Activated T-cell treated with anti-CD3 and anti-CD28 coated beads, Interleukin-2, amount 50 U/mL, for 24 hours (primary cell): Measurements from ENCODE around the gene CD101.

Experiments
- DNase-seq: peaks from one replicate; pipeline ENCODE4 v3.0.0-alpha.2; 2020
- H3K27ac Mint-ChIP-seq: 2 replicates; pipeline ENCODE4 v1.8.0; 2020; ENCODE audit warnings: mild to moderate bottlenecking, mixed read lengths
- H3K27me3 Mint-ChIP-seq: 2 replicates; pipeline ENCODE4 v1.8.0; 2020; ENCODE audit warnings: mixed read lengths
- H3K36me3 Mint-ChIP-seq: 2 replicates; pipeline ENCODE4 v1.8.0; 2020; ENCODE audit warnings: low read depth, mixed read lengths
- H3K4me1 Mint-ChIP-seq: 2 replicates; pipeline ENCODE4 v1.8.0; 2020; ENCODE audit warnings: low read depth, mixed read lengths
- H3K4me3 Mint-ChIP-seq: 2 replicates; pipeline ENCODE4 v1.8.0; 2020; ENCODE audit warnings: mild to moderate bottlenecking, moderate library complexity, mixed read lengths
- H3K9me3 Mint-ChIP-seq: 2 replicates; pipeline ENCODE4 v1.8.0; 2020; ENCODE audit warnings: mixed read lengths

Gene CD101, protein sequence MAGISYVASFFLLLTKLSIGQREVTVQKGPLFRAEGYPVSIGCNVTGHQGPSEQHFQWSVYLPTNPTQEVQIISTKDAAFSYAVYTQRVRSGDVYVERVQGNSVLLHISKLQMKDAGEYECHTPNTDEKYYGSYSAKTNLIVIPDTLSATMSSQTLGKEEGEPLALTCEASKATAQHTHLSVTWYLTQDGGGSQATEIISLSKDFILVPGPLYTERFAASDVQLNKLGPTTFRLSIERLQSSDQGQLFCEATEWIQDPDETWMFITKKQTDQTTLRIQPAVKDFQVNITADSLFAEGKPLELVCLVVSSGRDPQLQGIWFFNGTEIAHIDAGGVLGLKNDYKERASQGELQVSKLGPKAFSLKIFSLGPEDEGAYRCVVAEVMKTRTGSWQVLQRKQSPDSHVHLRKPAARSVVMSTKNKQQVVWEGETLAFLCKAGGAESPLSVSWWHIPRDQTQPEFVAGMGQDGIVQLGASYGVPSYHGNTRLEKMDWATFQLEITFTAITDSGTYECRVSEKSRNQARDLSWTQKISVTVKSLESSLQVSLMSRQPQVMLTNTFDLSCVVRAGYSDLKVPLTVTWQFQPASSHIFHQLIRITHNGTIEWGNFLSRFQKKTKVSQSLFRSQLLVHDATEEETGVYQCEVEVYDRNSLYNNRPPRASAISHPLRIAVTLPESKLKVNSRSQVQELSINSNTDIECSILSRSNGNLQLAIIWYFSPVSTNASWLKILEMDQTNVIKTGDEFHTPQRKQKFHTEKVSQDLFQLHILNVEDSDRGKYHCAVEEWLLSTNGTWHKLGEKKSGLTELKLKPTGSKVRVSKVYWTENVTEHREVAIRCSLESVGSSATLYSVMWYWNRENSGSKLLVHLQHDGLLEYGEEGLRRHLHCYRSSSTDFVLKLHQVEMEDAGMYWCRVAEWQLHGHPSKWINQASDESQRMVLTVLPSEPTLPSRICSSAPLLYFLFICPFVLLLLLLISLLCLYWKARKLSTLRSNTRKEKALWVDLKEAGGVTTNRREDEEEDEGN

DNA sequence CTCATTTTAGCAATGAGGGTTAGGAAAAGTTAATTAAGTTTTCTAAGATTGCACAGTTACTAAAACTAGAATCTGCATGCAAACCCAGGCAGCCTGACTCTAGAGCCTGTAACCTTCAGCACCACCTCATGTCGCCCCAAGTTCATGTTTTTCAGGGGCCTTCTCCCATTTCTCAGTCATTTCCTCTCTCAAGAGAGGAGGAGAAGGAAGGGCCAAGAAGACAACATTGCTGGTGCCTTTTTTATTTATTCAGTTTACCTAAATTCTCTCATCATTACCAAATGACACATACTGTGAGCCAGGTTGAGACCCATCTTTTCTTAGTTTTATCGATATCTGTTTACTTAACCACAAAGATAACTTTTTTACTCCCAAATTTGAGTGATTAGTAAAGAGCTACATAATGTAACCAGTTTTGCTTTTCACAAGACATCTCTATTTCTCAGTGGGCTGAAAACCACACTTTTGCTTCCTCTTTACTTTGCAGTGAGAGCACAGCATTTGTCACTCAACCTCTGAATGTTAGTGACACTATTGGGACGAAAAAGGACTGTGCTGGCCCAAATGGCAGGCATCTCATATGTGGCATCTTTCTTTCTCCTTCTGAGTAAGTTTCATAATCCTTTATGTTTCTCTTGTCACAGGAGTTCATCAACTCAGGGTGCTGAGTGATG, at the start of gene CD101:
Gene CD101, plus strand, starts transcription at position 507 of the 674 bp plus-strand sequence. Its CDS starts 58 bp downstream, at position 565.
- DNase-seq = no peak
- Mint-ChIP-seq H3K9me3 (peaks cover 6% of the 10 kb centered on the region), H3K27me3 (no peaks in the 10 kb centered on the region), H3K36me3 (no peaks in the 10 kb centered on the region), H3K4me3 (peak within 1 kb of the TSS; percentile 15), H3K4me1 (peaks cover 52% of the 10 kb centered on the region), H3K27ac (peak within 1 kb of the TSS; percentile 82)

GRCh38 chr1:116952738-116953275, 48.8 kb upstream of the CD101 start:
- H3K27ac Mint-ChIP-seq = no peak overlapping the region
- H3K27me3 Mint-ChIP-seq = no peaks in the 10 kb centered on the region
- no peaks in the 10 kb centered on the region for H3K4me1 Mint-ChIP-seq
- no peak for DNase-seq
- H3K4me3 Mint-ChIP-seq = no peak overlapping the region
- H3K9me3 Mint-ChIP-seq = no peaks in the 10 kb centered on the region
- H3K36me3 Mint-ChIP-seq = no peaks in the 10 kb centered on the region

DNA sequence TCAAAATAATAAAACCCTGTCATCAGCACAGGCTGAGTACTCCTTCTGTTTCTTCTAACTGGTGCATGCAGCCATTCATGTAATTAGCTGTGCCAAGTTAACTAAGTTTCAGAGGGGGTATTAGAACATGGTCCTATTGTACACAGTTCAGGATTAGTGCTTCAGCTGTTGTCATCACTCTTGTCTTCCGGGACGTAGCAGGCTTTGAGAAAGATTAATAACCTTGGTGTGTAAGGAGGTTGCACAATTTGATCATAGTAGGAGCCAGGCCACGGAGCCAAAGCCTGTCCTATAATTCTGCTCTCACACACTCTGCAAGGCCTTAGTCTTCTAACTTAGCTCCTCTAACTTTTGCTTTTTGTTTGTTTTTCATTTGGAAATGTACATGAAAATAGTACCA, 47.1 kb upstream of the CD101 start:
- no peaks in the 10 kb centered on the region for H3K27me3 Mint-ChIP-seq
- no peaks in the 10 kb centered on the region for H3K9me3 Mint-ChIP-seq
- H3K4me3 Mint-ChIP-seq = no peak overlapping the region
- H3K27ac Mint-ChIP-seq = no peak overlapping the region
- H3K4me1 Mint-ChIP-seq = no peaks in the 10 kb centered on the region
- no peak for DNase-seq
- H3K36me3 Mint-ChIP-seq = no peaks in the 10 kb centered on the region

- Mint-ChIP-seq H3K9me3 (no peaks in the 10 kb centered on the region), H3K27me3 (no peaks in the 10 kb centered on the region), H3K4me1 (no peaks in the 10 kb centered on the region), H3K36me3 (no peaks in the 10 kb centered on the region), H3K4me3 (no peak overlapping the region), H3K27ac (no peak overlapping the region)
- DNase-seq = no peak
Measured at GRCh38 chr1:116956378-116956777, 45.2 kb upstream of the CD101 start.

GRCh38 chr1:116957646-116958045, 43.9 kb upstream of the CD101 start:
- Mint-ChIP-seq H3K36me3 (no peaks in the 10 kb centered on the region), H3K4me1 (no peaks in the 10 kb centered on the region), H3K9me3 (no peaks in the 10 kb centered on the region)

GRCh38 chr1:116958110-116958509, 43.5 kb upstream of the CD101 start:
- no peak for DNase-seq
- Mint-ChIP-seq H3K9me3 (no peaks in the 10 kb centered on the region), H3K4me3 (no peak overlapping the region), H3K27ac (no peak overlapping the region), H3K27me3 (no peaks in the 10 kb centered on the region), H3K4me1 (no peaks in the 10 kb centered on the region), H3K36me3 (no peaks in the 10 kb centered on the region)

More at GRCh38 chr1:116957646-116958045, 43.9 kb upstream of the CD101 start:
- Mint-ChIP-seq H3K27ac (no peak overlapping the region), H3K4me3 (no peak overlapping the region), H3K27me3 (no peaks in the 10 kb centered on the region)
- no peak for DNase-seq

DNA sequence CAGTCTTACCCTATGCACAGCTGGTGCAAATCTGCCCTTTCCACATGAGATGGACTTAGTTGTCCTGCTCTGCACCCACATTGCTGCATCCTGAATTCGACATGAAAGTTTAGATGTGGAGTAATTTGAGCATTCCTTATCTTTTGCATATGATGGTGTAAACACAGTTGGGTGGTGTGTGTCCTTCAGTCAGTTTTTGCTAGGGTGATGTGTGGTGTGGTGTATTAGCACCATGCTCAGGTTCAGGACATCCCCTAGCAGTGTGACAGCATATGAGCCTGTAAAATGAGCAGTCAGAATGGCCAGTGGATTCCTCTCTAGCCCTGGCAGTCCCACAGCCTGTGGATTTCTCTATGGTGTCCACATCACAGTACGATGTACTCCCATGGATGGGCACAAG, 42.6 kb upstream of the CD101 start:
- Mint-ChIP-seq H3K27me3 (no peaks in the 10 kb centered on the region), H3K9me3 (no peaks in the 10 kb centered on the region), H3K4me1 (no peaks in the 10 kb centered on the region), H3K4me3 (no peak overlapping the region), H3K36me3 (no peaks in the 10 kb centered on the region), H3K27ac (no peak overlapping the region)
- no peak for DNase-seq

GRCh38 chr1:116961606-116962005, 40.0 kb upstream of the CD101 start:
- Mint-ChIP-seq H3K4me3 (no peak overlapping the region), H3K9me3 (no peaks in the 10 kb centered on the region), H3K4me1 (no peaks in the 10 kb centered on the region), H3K27ac (no peak overlapping the region), H3K36me3 (no peaks in the 10 kb centered on the region), H3K27me3 (no peaks in the 10 kb centered on the region)
- DNase-seq = no peak

DNA sequence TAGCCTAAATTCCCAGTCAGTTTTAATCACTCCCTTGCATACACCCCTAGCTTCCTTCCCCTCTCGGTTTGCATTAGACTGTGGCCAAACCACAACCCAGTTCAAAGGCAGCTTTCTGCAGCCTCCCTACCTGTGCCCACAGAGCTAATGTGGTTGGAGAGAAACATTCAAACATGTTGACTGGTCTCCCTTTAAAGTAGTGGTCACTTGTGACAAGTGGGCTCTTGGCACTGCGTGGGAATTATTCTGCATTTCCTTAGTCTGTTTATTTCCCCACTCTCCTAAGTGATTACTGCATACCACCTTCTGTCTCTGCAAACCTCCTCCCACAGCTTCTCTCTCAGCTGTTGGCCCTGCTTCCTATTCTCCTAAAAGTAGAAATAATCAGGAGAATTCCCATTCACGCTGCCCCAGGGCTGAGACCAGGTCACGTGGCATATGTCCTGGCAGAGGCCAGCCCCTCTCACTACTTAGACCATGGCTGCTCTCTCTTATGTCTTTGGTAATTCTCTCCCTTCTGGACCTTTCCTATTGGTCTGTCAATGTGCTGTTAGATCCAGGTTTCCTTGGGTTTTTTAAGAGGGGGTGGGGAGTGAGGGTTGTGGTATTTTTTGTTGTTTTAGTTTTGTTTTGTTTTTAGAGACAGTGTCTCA, 38.4 kb upstream of the CD101 start:
- DNase-seq = no peak
- no peaks in the 10 kb centered on the region for H3K36me3 Mint-ChIP-seq
- H3K27me3 Mint-ChIP-seq = no peaks in the 10 kb centered on the region
- H3K9me3 Mint-ChIP-seq = no peaks in the 10 kb centered on the region
- no peak overlapping the region for H3K4me3 Mint-ChIP-seq
- H3K27ac Mint-ChIP-seq = no peak overlapping the region
- H3K4me1 Mint-ChIP-seq = no peaks in the 10 kb centered on the region

GRCh38 chr1:116966791-116967190, 34.8 kb upstream of the CD101 start:
- no peaks in the 10 kb centered on the region for H3K4me1 Mint-ChIP-seq
- H3K36me3 Mint-ChIP-seq = no peaks in the 10 kb centered on the region
- DNase-seq = no peak
- H3K4me3 Mint-ChIP-seq = no peak overlapping the region
- no peaks in the 10 kb centered on the region for H3K27me3 Mint-ChIP-seq
- no peak overlapping the region for H3K27ac Mint-ChIP-seq
- H3K9me3 Mint-ChIP-seq = no peaks in the 10 kb centered on the region

DNA sequence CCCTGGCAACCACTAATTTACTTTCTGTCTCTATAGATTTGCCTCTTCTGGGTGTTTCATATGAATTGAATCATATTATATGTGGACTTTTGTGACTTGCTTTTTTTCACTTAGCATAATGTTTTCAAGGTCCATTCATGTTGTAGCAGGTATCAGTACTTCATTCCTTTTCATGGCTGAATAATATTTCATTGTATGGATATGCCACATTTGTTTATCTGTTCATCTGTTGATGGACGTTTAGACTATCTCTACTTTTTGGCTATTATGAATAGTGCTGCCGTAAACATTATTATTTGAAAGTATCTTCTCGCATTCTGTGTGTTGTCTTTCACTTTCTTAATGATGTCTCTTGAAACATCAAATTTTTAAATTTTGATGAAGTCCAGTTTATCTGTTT, 32.8 kb upstream of the CD101 start:
- Mint-ChIP-seq H3K4me3 (no peak overlapping the region), H3K27ac (no peak overlapping the region), H3K36me3 (no peaks in the 10 kb centered on the region), H3K9me3 (no peaks in the 10 kb centered on the region), H3K27me3 (no peaks in the 10 kb centered on the region), H3K4me1 (peaks cover 2% of the 10 kb centered on the region)
- no peak for DNase-seq

GRCh38 chr1:116971258-116971860, 30.2 kb upstream of the CD101 start:
- Mint-ChIP-seq H3K9me3 (no peaks in the 10 kb centered on the region), H3K27me3 (no peaks in the 10 kb centered on the region), H3K36me3 (no peaks in the 10 kb centered on the region), H3K4me3 (no peak overlapping the region), H3K4me1 (peaks cover 2% of the 10 kb centered on the region), H3K27ac (no peak overlapping the region)
- DNase-seq = no peak

DNA sequence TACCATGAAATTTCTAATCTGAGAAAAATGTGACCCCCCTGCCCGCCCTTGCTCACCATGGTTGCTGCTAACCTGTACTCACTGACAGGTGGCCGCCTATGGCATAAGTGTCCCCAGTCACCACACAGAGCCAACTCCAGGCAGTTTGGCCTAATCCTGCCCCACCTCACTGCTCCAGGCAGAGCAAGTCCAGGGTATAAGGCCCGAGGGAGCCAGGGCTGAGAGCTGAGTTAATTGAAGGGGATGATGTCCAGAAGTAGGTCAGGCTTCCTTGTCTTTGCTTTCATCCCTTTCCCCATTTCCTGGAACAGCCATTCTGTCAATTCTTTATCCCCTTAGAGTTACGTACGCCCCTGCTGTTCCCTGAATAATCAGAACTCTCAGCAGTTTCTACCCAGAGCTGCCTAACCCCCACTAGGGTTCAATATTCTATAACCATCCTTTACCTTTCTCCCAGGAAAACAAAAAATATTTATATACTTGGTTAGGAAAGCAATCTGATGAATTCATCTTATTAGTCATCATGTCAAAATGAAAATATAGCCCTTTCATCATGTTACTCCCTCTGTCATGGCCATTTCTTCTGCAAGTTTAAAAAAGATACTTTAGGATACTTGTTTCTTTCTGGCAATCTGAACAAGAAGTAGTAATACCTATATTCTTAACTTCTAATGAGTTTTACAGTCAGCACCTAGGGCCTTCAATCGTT, 29.4 kb upstream of the CD101 start:
- H3K27ac Mint-ChIP-seq = no peak overlapping the region
- H3K27me3 Mint-ChIP-seq = no peaks in the 10 kb centered on the region
- no peak overlapping the region for H3K4me3 Mint-ChIP-seq
- peaks cover 2% of the 10 kb centered on the region for H3K4me1 Mint-ChIP-seq
- DNase-seq = no peak
- H3K9me3 Mint-ChIP-seq = no peaks in the 10 kb centered on the region
- H3K36me3 Mint-ChIP-seq = no peaks in the 10 kb centered on the region
